ENCODE measurements around the gene WFS1. TPM values are rescaled to one million over a fixed set of nuclear protein-coding genes. Genes with fewer than 3 reads are reported as not detected.

WFS1 gene
- total RNA-seq, 1 experiment from 2014 or later, result 21.5 TPM

DNA sequence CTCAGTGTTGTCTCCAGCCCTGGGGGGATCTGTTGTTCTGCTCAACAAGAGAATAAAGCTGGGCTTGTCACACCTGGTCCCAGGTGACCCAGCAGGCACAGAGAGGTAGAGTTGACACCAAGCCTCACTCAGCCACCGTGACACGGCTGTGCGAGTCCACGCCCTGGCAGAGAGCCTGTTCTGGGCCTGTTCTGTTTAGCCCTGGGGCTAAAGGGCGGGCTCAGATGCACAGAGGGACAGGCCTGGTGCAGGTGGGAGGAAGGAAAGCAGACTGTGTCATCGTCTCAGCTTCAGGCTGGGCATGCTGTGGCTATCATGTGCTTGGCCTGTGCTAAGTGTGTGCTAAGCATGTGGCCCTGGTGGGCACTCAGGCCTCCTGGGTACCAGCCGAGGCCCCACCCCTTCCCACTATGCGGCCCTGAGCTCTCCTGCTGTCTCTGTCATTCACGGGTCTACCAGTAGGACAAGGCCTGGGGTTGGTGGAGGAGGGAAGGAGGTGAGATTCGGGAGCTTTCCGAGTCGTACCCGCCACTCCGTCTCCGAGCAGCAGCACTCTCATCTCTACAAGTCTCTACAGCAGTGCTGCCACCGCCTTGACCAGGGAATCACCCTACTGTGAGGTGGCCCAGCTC is 10.8 kb downstream of the WFS1 start (continued):
- no peak for TF ChIP-seq CBX3 (IDR thresholded peaks at IDR 0.05; ENCODE audit: low read depth)

DNA sequence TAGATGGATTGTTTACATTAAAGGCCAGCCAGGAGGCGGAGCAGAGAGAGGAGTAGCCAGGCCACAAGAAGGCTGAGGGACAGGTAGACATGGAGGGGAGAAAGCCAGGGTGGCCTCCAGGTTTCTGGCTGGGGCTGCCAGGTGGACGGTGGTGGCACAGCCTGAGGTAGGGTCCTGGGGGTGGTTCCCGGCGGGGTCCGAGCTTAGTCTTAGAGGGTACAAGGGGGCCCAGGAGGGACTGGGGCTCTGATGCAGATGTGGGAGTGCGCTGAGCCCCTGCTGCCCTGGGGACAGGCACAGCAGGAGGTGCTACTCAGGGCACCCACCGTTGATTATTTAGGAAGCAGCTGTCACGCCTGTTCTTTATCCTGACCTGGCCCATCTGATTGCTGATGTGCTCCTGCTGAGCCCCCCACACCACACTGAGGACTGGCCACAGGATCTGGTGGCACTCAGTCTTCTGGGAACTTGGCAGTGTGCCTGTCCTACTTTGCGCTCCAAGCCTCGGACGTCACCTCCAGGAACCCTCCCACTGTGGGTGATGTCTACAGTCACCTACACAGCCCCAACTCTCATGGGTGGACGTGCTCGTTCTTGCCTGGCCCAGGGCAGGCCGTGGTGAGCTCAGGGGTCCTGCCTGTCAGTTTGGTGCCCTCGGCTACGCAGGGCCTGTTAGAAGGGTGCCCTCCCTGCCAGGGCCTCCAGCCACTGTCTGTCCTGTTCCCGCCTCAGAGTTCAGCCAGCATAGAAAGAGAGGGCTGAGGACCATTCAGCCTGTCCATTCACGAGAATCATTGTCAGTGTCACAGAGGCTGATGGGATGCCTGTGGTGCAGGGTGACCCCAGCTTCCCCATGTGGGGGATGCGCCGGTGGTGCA is 12.0 kb downstream of the WFS1 start:
- H3K27me3 ChIP-seq (ENCODE audit: insufficient read depth, low read length), result no peaks in the 10 kb centered on the region
- H3K9me3 ChIP-seq (ENCODE audit: control insufficient read depth in 1 of 2, insufficient read depth in 1 of 2, low read depth in 1 of 2, low read length in 2 of 2), result no peaks in the 10 kb centered on the region
- no peaks in the 10 kb centered on the region for H3K79me2 ChIP-seq (ENCODE audit: insufficient read depth, low read length)
- H3K4me2 ChIP-seq (ENCODE audit: low read length), result no peak overlapping the region
- ChIA-PET CTCF (no interaction called here), RAD21 (ENCODE audit: low non-redundant PET in 1 of 2, low total read pairs in 2 of 2, uncharacterized antibody in 2 of 2, unreplicated experiment in 2 of 2) (no interaction called here), POLR2A (no interaction called here)
- no peak overlapping the region for H3K4me3 ChIP-seq (replicated peaks in 1 of 2; ENCODE audit: low read depth in 1 of 2, low read length in 2 of 2)
- no peak overlapping the region for H2AFZ ChIP-seq (ENCODE audit: low read depth, low read length, poor library complexity, severe bottlenecking)
- H3K27ac ChIP-seq (ENCODE audit: low read depth, low read length), result no peak overlapping the region
- intact Hi-C loops (cut with micrococcal nuclease), result no loop called here
- H4K20me1 ChIP-seq (ENCODE audit: insufficient read depth), result no peaks in the 10 kb centered on the region
- DNase-seq (ENCODE audit: low read depth, low spot score) (no peak), ATAC-seq (no peak)
- H3K4me1 ChIP-seq (ENCODE audit: control insufficient read depth in 1 of 2, insufficient read depth in 2 of 2, low read length in 2 of 2), result no peaks in the 10 kb centered on the region
- no peak overlapping the region for H3K9ac ChIP-seq (ENCODE audit: low read length)
- no TSS peak for BruUV-seq (replicated peaks)
- H3K36me3 ChIP-seq (ENCODE audit: control insufficient read depth in 1 of 2, insufficient read depth in 2 of 2, low read length in 2 of 2), result no peaks in the 10 kb centered on the region
- no peaks in the 10 kb centered on the region for H3K9me2 ChIP-seq (ENCODE audit: insufficient read depth)
- TF ChIP-seq, protein P1, sequence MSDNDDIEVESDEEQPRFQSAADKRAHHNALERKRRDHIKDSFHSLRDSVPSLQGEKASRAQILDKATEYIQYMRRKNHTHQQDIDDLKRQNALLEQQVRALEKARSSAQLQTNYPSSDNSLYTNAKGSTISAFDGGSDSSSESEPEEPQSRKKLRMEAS (IDR thresholded peaks at IDR 0.05), result no peak
- TF ChIP-seq TCF7L2 (IDR thresholded peaks at IDR 0.05; ENCODE audit: borderline replicate concordance, extremely low read depth, insufficient read depth, insufficient read length) (no peak), ZBTB33 (IDR thresholded peaks at IDR 0.05; ENCODE audit: extremely low read depth, insufficient replicate concordance, low read length) (no peak), CBX3 (IDR thresholded peaks at IDR 0.05; ENCODE audit: low read depth) (no peak), JUND (IDR thresholded peaks at IDR 0.05) (no peak), YY1 (IDR thresholded peaks at IDR 0.05; ENCODE audit: extremely low read depth, insufficient replicate concordance, low read depth, low read length) (no peak), EZH2phosphoT487 (IDR thresholded peaks at IDR 0.05; ENCODE audit: borderline replicate concordance) (no peak), EGR1 (IDR thresholded peaks at IDR 0.05; ENCODE audit: low read depth) (no peak), POLR2AphosphoS5 (IDR thresholded peaks at IDR 0.05; ENCODE audit: low read depth, low read length) (no peak), EZH2 (IDR thresholded peaks at IDR 0.05) (no peak), RAD21 (IDR thresholded peaks at IDR 0.05; ENCODE audit: low read depth) (no peak), SP1 (IDR thresholded peaks at IDR 0.05; ENCODE audit: low read depth) (no peak), ZFX (IDR thresholded peaks at IDR 0.05) (no peak)
- TF ChIP-seq, protein P2, sequence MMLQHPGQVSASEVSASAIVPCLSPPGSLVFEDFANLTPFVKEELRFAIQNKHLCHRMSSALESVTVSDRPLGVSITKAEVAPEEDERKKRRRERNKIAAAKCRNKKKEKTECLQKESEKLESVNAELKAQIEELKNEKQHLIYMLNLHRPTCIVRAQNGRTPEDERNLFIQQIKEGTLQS (IDR thresholded peaks at IDR 0.05), result no peak
- TF ChIP-seq, protein P3, sequence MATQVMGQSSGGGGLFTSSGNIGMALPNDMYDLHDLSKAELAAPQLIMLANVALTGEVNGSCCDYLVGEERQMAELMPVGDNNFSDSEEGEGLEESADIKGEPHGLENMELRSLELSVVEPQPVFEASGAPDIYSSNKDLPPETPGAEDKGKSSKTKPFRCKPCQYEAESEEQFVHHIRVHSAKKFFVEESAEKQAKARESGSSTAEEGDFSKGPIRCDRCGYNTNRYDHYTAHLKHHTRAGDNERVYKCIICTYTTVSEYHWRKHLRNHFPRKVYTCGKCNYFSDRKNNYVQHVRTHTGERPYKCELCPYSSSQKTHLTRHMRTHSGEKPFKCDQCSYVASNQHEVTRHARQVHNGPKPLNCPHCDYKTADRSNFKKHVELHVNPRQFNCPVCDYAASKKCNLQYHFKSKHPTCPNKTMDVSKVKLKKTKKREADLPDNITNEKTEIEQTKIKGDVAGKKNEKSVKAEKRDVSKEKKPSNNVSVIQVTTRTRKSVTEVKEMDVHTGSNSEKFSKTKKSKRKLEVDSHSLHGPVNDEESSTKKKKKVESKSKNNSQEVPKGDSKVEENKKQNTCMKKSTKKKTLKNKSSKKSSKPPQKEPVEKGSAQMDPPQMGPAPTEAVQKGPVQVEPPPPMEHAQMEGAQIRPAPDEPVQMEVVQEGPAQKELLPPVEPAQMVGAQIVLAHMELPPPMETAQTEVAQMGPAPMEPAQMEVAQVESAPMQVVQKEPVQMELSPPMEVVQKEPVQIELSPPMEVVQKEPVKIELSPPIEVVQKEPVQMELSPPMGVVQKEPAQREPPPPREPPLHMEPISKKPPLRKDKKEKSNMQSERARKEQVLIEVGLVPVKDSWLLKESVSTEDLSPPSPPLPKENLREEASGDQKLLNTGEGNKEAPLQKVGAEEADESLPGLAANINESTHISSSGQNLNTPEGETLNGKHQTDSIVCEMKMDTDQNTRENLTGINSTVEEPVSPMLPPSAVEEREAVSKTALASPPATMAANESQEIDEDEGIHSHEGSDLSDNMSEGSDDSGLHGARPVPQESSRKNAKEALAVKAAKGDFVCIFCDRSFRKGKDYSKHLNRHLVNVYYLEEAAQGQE (IDR thresholded peaks at IDR 0.05; ENCODE audit: low read depth), result no peak

Measured in HCT116 (cell line).